Measurements from ENCODE around the gene TASP1.

Gene TASP1

DNA sequence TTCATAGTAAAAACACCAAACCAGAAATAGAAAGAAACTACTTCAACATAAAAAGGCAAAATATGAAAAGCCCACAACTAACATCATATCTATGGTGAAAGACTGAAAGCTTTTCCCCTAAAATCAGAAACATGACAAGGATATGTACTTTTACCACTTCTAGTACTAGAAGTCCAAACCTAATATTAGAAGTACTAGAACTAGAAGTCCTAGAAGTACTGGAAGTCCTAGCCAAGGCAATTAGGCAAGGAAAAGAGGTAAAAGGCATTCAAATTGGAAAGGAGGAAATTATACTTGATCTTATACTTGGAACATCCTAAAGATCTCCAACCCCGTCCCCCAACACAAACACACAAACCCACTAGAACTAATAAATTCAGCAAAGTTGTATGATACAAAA is 74.9 kb downstream of the TASP1 start:
- DNase-seq = no peak

DNA sequence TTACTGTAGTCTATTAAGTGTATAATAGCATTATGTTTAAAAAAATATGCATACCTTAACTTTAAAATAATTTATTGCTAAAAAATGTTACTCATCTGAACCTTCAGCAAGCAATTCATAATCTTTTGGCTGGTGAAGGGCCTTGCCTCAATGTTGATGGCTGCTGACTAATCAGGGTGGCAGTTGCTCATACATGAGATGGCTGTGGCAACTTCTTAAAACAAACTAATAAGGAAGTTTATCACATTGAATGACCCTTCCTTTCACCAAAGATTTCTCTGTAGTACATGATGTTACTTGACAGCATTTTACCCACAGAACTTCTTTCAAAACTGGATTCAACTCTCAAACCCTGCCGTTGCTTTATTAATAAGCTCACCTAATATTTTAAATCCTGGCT is 84.0 kb downstream of the TASP1 start:
- DNase-seq = no peak

DNA sequence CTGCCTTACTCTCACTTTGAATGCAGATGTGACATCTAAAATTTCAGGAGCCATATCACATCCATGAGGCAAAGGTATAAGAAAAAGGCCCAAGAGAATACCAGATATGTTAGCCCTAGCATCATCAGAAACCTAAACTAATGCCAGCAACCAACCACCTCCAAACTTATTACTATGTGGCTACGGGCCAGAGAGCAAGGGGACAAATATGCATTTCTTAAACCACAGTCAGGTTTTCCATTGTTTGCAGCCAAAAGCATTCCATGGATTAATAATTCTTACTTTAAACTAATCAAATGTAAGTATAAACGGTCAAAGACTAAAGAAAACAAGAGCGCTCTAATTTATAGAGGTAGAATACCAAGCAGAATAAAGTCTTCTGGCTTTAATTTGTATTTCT is 84.7 kb downstream of the TASP1 start:
- no peak for DNase-seq

DNA sequence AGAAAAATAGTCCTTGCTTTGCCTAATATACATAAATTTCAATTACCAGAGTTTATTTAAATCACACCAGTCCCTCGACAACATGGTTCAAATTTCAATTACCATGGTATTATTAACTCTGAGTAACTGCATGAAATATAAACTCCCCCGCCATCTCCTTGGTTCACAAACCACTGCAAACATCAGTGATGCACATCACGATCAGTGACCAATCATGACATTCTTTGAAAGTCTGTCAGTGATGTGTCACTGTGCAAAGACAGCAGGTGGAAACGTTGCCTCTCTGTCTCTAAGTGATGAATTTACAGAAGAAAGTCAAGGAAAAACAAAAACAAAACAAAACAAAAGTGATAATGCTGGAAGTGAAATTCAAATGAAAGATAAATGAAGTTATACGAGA is 86.7 kb downstream of the TASP1 start:
- DNase-seq = no peak

DNA sequence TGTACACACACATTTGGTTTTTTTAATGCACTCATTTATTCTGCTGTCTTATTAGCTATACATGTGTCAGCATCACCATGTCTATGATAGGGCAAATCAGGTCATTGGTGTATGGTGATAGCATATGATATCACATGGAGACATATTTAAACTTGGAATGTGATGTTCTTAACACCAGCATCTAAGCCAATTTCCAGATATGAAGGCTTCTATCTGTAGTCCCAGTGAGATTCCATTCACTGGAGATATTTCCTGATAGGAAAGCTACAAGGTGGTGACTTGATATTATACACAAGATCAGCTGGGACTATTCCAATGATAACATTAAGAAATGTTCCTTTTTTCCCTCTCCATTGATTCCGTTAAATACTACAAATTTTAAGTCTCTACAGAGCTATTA is 89.3 kb downstream of the TASP1 start:
- DNase-seq = no peak

DNA sequence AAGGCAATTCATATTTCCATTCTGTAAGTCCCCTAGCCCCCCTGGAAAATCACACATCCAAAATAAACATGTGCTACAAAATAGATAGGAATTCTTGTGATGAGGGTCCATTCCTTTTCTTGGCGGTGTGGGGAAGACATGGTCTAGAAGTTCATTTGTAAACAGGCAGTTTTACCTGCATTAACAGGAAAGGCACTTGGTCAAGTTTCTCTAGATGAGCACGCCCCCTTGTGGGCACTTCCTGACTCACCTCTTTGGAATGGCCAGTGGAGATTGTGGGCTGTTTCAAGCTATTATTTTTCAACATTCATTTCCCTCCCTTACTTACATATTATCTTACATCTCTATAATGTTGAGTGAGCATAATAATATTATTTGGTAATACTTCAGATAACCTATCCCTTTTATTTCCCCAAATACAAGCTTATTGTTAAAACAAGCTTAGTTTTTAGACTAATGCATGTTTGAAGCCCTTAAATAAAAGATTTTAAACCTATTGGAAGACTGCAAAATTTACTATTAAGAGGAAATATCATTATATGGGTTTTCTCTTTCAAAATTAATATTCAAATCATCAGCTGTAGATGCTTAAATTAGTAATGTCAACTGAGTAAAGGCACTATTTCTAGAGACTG is 92.1 kb downstream of the TASP1 start:
- peak; percentile 86 for DNase-seq

DNA sequence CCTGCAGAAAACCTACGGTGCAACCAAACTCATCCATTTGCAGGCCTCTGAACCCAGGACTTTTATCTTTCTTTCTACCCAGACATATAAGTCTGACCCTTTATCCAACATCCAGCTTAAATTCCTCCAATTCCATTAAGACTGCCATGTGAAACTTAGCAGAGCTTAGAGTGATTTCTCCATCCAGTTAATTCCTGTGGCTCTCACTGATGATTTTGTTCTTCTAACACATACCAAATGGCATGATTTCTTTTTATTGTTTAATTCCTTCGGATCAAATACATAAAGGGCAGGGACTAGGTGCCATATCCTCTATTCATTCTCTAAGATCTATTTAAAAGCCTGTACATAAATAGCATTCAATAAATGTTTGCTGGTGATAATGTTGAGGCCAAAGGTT is 92.9 kb downstream of the TASP1 start:
- DNase-seq = no peak

DNA sequence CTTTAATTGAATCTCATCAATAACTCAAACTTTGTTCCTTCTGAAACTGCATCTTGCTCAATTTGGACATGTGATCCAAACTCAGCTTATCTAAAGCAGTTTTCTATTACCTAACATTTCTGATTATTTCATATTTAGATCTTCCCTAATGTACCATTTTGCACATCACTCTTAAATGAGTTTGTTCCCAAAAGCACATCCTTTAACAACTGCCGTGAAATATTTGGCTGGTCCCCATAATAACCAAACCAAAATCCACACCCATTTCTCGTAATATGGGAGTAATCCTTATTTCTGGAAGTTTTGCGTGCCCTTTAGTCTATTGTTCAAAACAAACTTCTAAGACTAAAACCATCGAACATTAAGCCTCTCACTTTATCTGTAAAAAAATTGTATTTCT is 94.9 kb downstream of the TASP1 start:
- DNase-seq = no peak

DNA sequence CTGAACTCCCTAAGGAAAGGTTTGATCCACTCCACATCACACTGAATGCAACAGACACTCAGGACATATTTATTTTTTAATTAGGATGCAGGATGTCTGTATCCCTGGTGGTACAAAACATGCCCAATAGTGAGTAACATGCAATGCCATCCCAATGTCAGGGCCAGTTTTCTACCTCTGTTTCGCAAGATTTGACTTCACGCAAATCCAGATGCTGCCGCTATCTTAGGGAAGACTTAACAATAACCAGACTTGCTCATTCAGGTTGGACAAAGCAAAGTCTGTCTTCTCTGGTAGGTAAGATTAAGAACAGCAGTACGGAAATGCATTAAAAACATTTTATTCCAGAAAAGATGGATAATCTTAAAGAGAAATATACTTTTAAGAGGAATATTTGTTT is 103.1 kb downstream of the TASP1 start:
- no peak for DNase-seq

DNA sequence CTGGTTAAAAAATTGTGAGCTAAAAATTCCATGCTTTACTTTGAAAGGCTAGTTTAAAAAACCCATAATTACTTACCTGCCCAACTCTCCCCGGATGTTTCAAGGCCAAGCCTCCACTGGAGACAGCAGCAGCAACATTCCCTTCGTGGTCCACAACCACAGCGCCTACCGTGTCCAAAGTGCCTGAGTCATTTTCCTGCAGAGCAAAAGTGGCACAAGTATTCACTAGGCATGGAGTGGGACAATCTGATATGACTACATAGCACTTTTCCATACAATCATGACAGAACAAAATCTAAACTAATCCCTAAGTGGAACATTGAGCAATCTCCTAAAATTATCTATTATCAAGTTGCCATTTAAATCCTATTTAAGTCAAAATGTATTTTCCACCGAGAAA is 104.8 kb downstream of the TASP1 start:
- DNase-seq = no peak

DNA sequence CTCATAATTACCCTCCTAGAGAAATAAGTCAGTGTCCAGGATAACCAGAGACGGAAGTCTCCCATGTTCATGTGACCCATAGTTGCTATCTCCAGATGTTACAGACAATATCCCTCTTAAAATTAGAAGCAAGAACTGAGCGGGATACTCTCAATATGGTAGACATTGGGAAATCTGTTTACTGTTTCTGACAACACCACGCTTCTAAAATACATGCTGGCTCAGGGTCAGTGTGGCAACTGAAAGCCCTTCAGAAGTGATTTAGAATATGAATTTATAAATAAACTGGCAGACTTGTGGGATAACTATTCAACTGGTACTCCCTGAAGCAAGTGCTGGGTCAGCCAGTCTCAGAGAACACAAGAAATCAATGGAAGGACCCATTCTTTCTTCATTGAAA is 108.6 kb downstream of the TASP1 start:
- DNase-seq = no peak

DNA sequence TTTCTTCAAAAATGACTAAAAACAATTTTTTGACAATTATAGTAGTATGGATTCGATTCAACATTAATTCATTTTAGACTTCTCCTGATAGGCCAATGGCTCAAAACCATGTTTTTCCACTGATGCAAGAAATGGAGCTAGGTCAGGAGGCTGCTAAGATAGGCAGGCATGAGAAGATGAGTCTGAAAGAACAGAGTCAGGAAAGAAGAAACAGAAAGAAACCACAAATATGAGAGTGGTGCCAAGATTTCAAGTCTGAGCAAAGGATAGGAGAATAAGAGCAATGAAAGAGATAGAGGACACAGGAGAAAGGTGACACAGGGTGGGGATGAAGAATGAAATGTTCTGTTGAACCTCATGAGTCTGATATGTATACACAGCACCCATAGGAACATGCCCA is 112.2 kb downstream of the TASP1 start:
- DNase-seq = no peak

DNA sequence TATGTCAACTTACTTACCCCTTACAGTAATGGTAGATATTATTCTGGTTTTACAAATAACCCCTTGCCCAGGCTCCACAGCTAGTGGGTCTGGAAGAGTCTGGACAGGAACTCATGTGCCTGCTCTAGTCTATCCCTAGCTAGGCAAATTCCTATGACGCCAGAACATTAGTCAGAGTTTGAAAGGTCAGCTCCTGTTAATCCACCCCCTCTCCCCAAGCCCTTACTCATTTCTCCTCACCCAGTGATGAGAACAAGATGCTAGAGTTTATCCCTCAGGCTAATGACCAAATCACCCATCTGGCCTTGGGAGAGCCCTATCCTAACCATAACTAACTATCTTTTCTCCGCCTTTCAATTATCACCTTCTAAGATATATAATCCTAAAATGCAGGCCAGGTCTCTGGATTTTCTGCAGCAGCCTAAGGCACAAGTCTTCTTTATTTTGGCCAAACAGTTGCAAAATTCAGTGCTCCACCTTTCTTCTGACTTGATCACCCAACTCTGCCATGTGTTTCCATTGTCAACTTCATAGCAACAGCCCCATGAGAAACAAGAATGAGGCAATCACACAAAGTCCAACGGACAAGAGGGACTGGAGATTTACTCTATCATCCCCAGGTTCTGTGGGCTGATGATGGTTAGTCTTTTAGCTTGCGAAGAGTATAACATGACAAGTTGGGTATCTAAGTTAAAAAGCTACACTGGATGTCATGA is 113.3 kb downstream of the TASP1 start:
- peak; percentile 87 for DNase-seq

DNA sequence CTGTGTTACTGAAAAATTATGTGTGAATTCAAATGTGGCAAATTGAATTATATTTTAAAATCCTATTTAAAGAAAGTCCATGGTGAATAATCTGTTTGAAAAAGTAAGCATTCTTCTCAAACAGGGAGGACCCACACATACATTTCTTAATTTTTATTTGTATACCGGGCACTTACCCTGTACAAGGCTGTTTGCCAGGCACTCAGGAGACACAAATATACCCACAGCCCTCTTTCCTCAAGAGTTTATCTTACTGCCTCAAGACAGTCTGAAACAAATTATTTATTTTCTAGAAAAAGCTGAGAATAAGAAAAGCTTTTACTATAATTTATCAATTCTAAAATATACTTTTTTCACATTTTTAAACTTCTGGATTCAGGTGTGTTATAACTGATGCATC is 114.4 kb downstream of the TASP1 start:
- DNase-seq = no peak

DNA sequence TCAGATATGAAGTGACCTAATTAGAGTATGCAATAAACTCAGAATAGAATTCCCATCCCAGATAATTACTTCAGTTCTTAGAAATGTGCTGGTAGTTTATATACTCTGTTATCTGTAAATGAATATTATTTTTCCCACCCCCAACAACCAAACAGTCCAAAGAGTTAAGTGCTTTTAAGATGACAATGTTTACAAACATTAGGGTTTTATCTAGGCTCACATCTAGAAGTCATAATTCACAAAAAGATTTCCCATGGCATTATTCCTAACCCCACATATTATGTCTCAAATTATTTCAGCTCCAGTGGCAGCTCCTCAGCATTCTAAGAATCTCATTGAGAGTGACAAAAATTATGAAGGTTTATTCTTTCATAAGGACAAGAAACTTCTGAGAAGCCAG is 120.9 kb downstream of the TASP1 start:
- DNase-seq = no peak

DNA sequence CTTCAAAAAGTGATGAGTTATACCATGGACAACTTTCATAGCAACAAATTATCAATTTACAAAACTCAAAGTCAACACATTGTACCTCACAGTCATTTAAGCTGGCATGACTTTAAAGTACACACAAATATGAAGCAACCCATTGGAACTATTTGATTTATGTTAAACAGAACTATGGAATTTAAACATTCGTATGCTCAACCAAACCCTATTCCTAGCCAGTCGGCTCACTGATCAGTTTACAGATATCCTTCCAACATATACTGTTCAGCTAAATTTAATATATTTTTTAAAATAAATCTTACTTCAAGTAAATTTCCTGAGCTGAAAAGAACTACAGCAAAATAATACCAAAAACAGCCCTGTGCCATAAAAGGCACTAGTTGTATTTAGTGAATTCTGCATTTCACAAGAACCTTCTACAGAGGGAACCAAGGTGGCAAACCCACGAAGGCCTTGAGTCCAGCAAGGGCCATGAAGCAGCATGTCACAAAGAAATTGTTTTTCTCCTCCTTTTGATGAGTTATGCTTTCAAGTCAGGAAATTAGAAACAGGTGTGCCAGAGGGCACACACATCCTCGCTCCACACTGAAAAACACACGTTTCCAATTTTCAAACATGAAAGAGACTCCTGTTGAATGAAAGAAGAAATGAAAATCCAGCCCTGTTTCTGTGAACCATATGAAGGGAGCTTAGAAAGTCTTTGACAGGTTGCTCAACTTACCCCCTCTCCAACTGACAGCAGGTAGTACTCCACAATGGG is 122.8 kb downstream of the TASP1 start:
- DNase-seq = no peak

DNA sequence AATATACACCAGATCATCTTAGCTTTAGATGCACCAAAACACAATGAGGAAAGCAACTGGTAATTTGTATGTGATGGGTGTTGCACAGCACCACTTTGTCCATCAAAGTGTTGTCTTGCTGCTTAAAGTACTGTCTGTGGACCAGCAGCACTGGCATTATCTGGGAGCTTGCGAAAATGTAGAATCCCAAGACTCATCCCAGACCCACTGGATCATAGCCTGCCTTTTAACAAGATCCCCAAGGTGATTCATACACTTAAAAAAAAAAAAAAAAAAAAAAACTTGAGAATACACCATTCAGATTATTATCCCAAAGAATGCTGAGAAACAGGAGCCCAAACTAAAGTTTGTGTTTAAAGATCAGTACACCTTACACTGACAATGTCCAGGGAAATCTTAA is 123.4 kb downstream of the TASP1 start:
- no peak for DNase-seq

DNA sequence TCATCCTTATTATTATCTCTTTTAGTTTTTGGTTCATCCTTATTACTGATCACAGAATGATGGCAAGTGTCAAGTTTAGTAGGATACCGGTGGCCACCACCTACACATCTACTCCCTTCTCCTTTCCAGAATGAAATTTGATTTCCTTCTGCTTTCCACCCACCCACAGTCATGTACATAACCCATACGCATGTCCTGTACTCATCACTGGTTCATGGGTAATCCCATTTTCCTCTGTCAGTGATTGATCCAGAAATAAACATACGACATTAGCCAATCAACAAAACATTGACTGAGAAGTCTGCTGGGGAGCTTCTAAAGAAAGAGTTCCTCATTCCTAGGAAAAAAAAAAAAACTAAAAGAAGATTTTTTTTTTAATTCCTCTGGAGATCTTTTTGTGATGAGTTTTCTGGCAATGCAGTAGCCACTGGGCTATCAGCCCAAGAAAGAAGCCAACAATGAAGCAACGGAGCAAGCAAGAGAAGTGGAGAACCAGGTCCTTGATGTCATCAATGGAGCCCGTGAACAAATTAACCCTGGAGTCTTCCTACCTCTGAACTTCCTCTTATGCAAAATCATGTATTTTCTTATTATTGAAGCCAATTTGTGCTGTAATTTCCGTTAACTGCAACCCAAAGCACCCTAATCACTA is 127.8 kb downstream of the TASP1 start:
- DNase-seq = no peak

DNA sequence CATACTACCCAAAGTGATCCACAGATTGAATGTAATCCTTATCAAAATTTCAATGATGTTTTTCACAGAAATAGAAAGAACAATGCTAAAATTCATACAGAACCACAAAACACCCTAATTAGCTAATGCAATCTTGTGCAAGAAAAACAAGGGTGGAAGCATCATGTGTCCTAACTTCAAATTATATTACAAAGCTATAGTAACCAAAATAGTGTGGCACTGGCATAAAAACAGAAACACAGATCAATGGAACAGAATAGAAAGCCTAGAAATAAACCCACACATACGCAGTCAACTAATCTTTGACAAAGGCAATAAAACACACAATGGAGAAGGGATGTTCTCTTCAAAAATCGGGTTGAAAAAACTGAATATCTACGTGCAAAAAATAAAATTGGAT is 131.1 kb downstream of the TASP1 start:
- no peak for DNase-seq

DNA sequence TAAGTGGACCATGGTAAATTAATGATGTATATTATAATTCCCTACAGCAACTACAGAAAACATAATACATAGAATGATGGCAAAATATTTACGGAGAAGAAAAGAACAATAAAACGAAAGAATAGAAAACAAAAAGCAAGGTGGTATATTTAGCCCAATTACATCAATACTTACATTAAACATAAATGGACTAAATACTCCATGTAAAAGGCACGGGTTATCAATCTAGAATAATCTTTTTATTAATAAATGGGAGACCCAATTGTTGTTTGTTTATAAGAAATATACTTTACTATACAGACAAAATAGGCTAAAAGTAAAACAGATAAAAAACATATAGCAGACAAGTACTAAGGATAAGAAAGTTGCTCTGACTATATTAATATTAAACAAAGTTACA is 137.2 kb downstream of the TASP1 start:
- DNase-seq = no peak

DNA sequence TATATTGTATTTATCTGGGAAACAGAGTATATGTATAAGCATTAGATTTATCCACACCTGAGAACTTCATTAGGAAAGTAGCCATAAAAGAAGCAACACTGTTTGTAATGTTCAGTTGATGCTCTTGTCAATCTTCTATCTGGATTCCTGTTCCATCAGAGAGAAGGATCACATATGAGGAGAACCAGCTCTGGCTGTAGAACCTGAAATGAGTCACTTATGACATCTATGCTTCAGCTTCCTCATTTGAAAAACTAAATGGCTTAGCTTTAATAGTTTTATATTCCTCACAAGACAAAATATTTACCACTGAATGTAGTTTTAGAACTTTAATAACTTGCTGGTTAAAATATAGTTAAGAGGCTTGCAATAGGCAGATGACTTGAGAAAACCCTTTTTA is 144.7 kb downstream of the TASP1 start:
- DNase-seq = no peak

DNA sequence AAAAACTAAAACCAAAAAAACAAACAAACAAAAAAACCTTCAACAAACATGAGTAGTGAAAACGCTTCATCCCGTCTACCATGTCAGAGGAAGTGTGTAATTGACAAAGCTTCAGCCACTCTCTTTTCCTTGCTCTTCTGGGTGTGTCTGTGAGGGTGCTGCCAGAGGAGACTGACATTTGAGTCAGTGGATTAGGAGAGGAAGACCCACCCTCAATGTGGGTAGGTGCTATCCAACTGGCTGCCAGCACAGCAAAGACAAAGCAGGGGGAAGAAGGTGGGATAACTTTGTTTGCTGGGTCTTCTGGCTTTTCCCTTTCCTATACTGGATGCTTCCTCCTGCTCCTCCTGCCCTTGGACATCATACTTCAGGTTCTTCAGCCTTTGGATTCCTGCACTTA is 145.6 kb downstream of the TASP1 start:
- DNase-seq = peak; percentile 54

DNA sequence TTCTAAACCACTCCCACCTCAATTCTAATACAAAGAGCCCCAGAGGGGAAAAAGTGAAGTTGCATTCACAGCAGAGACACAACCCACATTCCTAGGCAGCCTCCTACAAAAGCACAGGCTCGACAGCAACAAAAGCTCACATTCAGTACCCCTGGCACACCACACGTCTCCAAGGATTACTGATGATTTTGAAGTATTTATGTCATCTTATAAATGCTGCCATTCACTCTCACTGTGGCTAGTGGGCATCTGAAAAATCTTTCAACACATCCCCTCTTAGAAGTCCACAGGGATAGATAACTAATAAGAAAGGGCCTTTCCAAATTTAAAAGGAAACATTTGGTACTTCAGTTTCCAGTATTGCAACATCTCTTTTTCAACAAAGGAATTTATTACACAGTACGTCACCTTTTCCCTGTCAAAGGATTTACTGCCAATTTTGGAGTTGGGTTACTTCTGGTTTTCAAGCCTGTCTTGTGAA is 146.7 kb downstream of the TASP1 start:
- DNase-seq = peak; percentile 81

DNA sequence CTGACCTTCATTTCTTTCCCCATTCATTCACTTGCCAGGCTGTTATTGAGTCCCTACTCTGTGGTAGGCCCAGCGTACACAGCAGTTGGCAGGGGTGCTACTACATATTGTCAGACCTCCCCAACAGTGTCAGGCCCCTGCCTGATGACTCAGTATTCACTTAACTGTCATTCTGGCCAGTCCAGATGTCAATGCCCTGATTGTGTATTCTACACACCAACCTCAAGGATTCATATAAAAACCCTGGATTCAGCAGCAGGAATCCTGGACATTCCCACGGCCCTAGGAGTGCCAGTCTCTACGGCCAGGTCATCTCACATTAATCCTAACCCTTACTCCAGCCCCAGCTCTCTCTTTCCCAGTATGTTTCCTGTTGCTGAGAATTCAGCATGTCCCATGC is 151.5 kb downstream of the TASP1 start:
- peak; percentile 55 for DNase-seq
